RWPE2 (cell line): ENCODE measurements around the gene PTPRA.

Source experiments
- ATAC-seq: fragments of 200-7000 bp; cut with Tn5 transposase; 3 replicates; pipeline ENCODE4 v1.9.1; 2021; ENCODE audit warnings: low read depth
- DNase-seq: peaks from one replicate; pipeline ENCODE4 v3.0.0-alpha.2; 2020; ENCODE audit warnings: low spot score
- H3K27ac ChIP-seq: fragments of 450-650 bp; 2 replicates; pipeline ENCODE4 v1.5.1; 2017; ENCODE audit warnings: mild to moderate bottlenecking; ENCODE audit not compliant: poor library complexity, severe bottlenecking
- H3K27me3 ChIP-seq: fragments of 250-450 bp; sonication (Bioruptor Pico); 2 replicates; pipeline ENCODE4 v1.5.1; 2021; ENCODE audit warnings: mild to moderate bottlenecking, moderate library complexity; ENCODE audit not compliant: insufficient read depth, poor library complexity, severe bottlenecking
- H3K36me3 ChIP-seq: fragments of 250-450 bp; sonication (Bioruptor Pico); 2 replicates; pipeline ENCODE4 v1.5.1; 2020; ENCODE audit warnings: low read depth, mild to moderate bottlenecking, moderate library complexity
- H3K4me1 ChIP-seq: fragments of 250-450 bp; sonication (Bioruptor Pico); 2 replicates; pipeline ENCODE4 v1.5.1; 2021; ENCODE audit warnings: mild to moderate bottlenecking, moderate library complexity; ENCODE audit not compliant: insufficient read depth, poor library complexity, severe bottlenecking
- H3K4me3 ChIP-seq: fragments of 250-450 bp; sonication (Bioruptor Pico); 2 replicates; pipeline ENCODE4 v1.5.1; 2021; ENCODE audit warnings: mild to moderate bottlenecking, moderate library complexity; ENCODE audit not compliant: severe bottlenecking
- H3K9me3 ChIP-seq: fragments of 250-450 bp; sonication (Bioruptor Pico); 2 replicates; pipeline ENCODE4 v1.5.1; 2021; ENCODE audit warnings: mild to moderate bottlenecking, moderate library complexity; ENCODE audit not compliant: severe bottlenecking
- CTCF ChIP-seq: fragments of 450-650 bp; IDR thresholded peaks from one replicate; pipeline ENCODE4 v1.5.1; 2017; ENCODE audit warnings: mild to moderate bottlenecking, moderate library complexity; ENCODE audit not compliant: poor library complexity, severe bottlenecking

PTPRA gene

GRCh38 chr20:2867081-2867864, 6.0 kb upstream of the PTPRA start:
- Histone ChIP-seq H3K27me3 (no peaks in the 10 kb centered on the region), H3K36me3 (no peaks in the 10 kb centered on the region), H3K4me3 (no peak overlapping the region), H3K27ac (no peak overlapping the region), H3K9me3 (no peaks in the 10 kb centered on the region), H3K4me1 (peaks cover 7% of the 10 kb centered on the region)
- ATAC-seq (no peak), DNase-seq (no peak)
- no peak for TF ChIP-seq CTCF

DNA sequence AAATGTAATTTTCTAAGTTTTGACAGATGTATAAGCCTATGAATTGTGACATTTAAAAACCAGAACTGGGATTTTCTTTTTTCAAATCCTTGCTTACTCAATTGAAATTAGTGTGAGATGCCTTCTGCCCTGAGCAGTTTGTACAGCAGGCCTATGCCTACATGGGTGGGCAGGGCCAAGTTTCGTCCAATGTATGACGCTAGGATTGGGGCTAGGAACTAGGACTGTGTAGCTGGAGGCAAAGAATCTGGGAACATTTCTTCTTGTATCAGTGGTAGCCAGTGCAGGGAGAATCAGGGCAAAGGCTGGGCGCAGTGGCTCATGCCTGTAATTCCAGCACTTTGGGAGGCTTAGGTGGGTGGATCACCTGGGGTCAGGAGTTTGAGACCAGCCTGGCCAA, 3.9 kb upstream of the PTPRA start:
- DNase-seq: no peak
- Histone ChIP-seq H3K4me1 (peaks cover 7% of the 10 kb centered on the region), H3K9me3 (no peaks in the 10 kb centered on the region), H3K27ac (no peak overlapping the region), H3K27me3 (no peaks in the 10 kb centered on the region), H3K36me3 (no peaks in the 10 kb centered on the region), H3K4me3 (no peak overlapping the region)
- no peak for TF ChIP-seq CTCF
- no peak for ATAC-seq

GRCh38 chr20:2871111-2871465, 2.2 kb upstream of the PTPRA start:
- peak overlapping the region; percentile 1 for H3K27ac ChIP-seq
- DNase-seq: no peak
- H3K4me1 ChIP-seq: peaks cover 7% of the 10 kb centered on the region
- H3K4me3 ChIP-seq: no peak overlapping the region
- no peaks in the 10 kb centered on the region for H3K27me3 ChIP-seq
- TF ChIP-seq CTCF: no peak
- H3K9me3 ChIP-seq: no peaks in the 10 kb centered on the region
- no peak for ATAC-seq
- H3K36me3 ChIP-seq: no peaks in the 10 kb centered on the region

DNA sequence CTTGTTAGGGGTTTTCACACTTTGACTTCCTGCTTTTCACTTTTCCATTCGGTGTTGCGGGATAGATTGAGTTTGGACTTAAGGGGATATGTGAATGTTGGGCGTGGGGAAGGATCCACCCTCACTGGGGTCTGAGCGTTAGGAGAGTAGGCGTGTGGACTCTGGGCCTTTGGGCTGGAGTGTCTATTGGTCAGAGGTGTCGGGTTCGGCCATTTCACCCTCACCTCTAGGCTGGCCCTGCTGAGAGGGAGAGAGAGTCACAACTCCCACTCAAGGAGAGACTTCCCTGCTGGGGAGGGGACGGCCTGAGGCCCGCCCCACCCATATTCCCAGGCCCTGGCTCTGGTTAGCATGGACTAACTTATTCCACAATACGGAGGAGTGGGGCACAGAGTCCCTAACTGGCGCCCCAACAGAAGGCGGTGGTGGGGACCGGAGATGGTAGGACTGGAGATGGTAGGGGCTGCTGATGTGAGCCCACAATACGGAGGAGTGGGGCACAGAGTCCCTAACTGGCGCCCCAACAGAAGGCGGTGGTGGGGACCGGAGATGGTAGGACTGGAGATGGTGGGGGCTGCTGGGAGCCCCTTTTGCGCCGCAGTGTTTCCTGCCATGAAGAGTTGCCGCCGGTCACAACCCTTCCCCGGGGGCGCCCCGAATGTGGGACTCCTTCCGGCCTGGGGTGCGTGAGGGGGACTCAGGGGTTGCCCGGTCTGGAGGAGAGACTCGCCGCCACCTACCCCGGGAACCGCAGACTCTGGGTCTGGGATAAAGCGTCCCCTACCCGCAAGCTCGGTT, 1.4 kb upstream of the PTPRA start:
- H3K4me1 ChIP-seq: peaks cover 7% of the 10 kb centered on the region
- no peak for TF ChIP-seq CTCF
- no peaks in the 10 kb centered on the region for H3K27me3 ChIP-seq
- peak overlapping the region; percentile 74 for H3K4me3 ChIP-seq
- peak; percentile 67 for DNase-seq
- no peaks in the 10 kb centered on the region for H3K36me3 ChIP-seq
- H3K27ac ChIP-seq: no peak overlapping the region
- no peak; the same call in 2 of the 3 replicates for ATAC-seq
- no peaks in the 10 kb centered on the region for H3K9me3 ChIP-seq
